KMS-11 (cell line): Measurements from ENCODE around the gene RASAL2.

Experiments used
- H2AFZ ChIP-seq: fragments of 200-600 bp; sonication (generic); 2 replicates; pipeline ENCODE4 v1.6.1; 2016; ENCODE audit warnings: antibody characterized with exemption, mixed run types, low read depth
- H3K27ac ChIP-seq: fragments of 200-600 bp; sonication (generic); 2 replicates; pipeline ENCODE4 v1.6.1; 2016; ENCODE audit warnings: mild to moderate bottlenecking, mixed run types
- H3K27me3 ChIP-seq: fragments of 200-600 bp; sonication (generic); 2 replicates; pipeline ENCODE4 v1.6.1; 2017; ENCODE audit warnings: mild to moderate bottlenecking, low read depth, mixed run types, moderate library complexity; ENCODE audit not compliant: insufficient read depth
- H3K36me3 ChIP-seq: fragments of 200-600 bp; sonication (generic); 2 replicates; pipeline ENCODE4 v1.6.1; 2017; ENCODE audit warnings: mild to moderate bottlenecking, mixed run types; ENCODE audit not compliant: insufficient read depth
- H3K4me1 ChIP-seq: fragments of 200-600 bp; sonication (generic); 2 replicates; pipeline ENCODE4 v1.6.1; 2016; ENCODE audit warnings: mild to moderate bottlenecking, low read depth, mixed run types; ENCODE audit not compliant: poor library complexity, severe bottlenecking
- H3K4me2 ChIP-seq: fragments of 200-600 bp; sonication (generic); 2 replicates; pipeline ENCODE4 v1.7.0; 2016; ENCODE audit warnings: mild to moderate bottlenecking, mixed run types
- H3K4me3 ChIP-seq: fragments of 200-600 bp; sonication (generic); IDR thresholded peaks from 2 replicates; pipeline ENCODE4 v1.6.1; 2017; ENCODE audit warnings: low read depth, low read length, mixed read lengths; ENCODE audit not compliant: insufficient read depth
- H3K79me2 ChIP-seq: fragments of 200-600 bp; sonication (generic); 2 replicates; pipeline ENCODE4 v1.6.1; 2016; ENCODE audit warnings: low read depth, mixed run types; ENCODE audit not compliant: insufficient read depth
- H3K9ac ChIP-seq: fragments of 200-600 bp; sonication (generic); 2 replicates; pipeline ENCODE4 v1.6.1; 2016; ENCODE audit warnings: mild to moderate bottlenecking, mixed run types
- H4K20me1 ChIP-seq: fragments of 200-600 bp; sonication (generic); 2 replicates; pipeline ENCODE4 v1.6.1; 2016; ENCODE audit warnings: mild to moderate bottlenecking, mixed run types; ENCODE audit not compliant: insufficient read depth
- TF ChIP-seq, protein P1 (sequence below): fragments of 200-600 bp; sonication (generic); conservative IDR thresholded peaks from 2 replicates; pipeline ENCODE4 v1.6.1; 2017; ENCODE audit warnings: low read depth, mild to moderate bottlenecking, antibody characterized with exemption, low read length, moderate library complexity, mixed read lengths

RASAL2 gene

DNA sequence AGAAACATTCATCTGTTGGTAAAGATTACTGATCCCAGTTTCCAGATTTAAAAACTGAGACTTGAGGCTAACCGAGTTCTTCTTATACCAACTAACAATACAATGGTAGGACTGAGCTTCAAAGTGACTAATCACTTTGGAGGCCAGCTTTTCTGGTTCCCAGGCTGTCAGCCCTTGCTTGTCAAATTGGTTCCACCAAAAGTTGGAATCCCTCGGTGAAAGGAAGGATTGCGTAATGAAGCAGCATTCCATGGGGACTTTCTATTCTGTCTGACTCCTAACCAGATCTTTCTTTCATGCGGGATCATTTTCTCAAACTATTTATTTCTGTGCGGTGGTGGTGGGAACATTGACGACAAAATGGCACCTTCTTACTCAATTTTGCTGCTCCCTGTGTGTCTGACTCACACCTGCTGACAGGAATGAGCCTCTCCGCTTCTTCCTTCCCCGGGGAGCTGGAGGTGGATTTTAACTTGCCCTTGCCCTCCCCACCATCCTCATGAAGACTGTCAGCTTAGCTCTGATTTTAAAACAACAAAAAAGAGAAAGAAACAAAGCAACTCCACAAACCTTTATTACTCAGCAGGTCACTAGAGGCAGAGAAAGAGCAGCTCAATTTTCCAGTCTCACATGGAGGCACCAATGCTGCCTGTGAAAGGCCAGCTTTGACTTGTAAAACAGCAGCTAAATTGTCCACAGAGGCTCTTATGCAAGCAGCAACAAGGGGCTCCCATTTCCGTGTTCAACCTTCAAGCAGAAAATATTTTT lies 32.9 kb upstream of the RASAL2 start:
- Histone ChIP-seq H3K79me2 (no peaks in the 10 kb centered on the region), H3K4me2 (no peak overlapping the region), H4K20me1 (no peaks in the 10 kb centered on the region), H3K9ac (no peak overlapping the region), H3K4me3 (no peak overlapping the region), H3K27me3 (no peaks in the 10 kb centered on the region), H3K4me1 (no peaks in the 10 kb centered on the region), H2AFZ (no peak overlapping the region), H3K36me3 (no peaks in the 10 kb centered on the region), H3K27ac (no peak overlapping the region)
- TF ChIP-seq, protein P1, sequence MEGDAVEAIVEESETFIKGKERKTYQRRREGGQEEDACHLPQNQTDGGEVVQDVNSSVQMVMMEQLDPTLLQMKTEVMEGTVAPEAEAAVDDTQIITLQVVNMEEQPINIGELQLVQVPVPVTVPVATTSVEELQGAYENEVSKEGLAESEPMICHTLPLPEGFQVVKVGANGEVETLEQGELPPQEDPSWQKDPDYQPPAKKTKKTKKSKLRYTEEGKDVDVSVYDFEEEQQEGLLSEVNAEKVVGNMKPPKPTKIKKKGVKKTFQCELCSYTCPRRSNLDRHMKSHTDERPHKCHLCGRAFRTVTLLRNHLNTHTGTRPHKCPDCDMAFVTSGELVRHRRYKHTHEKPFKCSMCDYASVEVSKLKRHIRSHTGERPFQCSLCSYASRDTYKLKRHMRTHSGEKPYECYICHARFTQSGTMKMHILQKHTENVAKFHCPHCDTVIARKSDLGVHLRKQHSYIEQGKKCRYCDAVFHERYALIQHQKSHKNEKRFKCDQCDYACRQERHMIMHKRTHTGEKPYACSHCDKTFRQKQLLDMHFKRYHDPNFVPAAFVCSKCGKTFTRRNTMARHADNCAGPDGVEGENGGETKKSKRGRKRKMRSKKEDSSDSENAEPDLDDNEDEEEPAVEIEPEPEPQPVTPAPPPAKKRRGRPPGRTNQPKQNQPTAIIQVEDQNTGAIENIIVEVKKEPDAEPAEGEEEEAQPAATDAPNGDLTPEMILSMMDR, result no peak

GRCh38 chr1:178061620-178062019 lies 32.3 kb upstream of the RASAL2 start:
- Histone ChIP-seq H3K36me3 (no peaks in the 10 kb centered on the region), H4K20me1 (no peaks in the 10 kb centered on the region), H3K9ac (no peak overlapping the region), H3K4me3 (no peak overlapping the region), H3K27ac (no peak overlapping the region), H3K4me1 (no peaks in the 10 kb centered on the region), H2AFZ (no peak overlapping the region), H3K4me2 (no peak overlapping the region), H3K79me2 (no peaks in the 10 kb centered on the region), H3K27me3 (no peaks in the 10 kb centered on the region)
- TF ChIP-seq, protein P1, result no peak

DNA sequence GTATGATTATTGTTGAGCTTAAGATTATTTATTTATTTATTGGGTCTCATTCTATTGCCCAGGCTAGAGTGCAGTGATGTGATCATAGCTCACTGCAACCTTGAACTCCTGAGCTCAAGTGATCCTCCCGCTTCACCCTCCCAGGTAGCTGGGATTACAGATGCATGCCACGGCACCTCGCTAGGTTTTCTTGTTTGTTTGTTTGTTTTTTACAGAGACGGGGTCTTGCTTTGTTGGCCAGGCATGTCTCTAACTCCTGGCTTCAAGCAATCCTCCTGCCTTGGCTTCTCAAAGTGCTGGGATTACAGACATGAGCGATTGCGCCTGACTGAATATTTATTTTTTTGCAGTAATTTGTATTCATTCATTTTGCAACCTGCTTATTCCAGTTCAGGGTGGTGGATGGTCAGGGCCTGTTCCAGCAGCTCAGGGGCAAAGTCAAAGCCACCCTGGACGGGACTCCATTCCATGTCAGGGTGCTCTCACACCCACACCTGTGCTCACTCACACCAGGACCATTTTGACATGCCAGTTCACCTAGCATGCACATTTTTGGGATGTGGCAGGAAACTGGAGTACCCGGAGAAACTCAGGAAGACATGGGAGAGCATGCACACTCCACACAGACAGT lies 29.6 kb upstream of the RASAL2 start:
- Histone ChIP-seq H3K4me1 (no peaks in the 10 kb centered on the region), H3K4me2 (no peak overlapping the region), H3K79me2 (no peaks in the 10 kb centered on the region), H3K27ac (no peak overlapping the region), H3K36me3 (no peaks in the 10 kb centered on the region), H3K27me3 (no peaks in the 10 kb centered on the region), H2AFZ (no peak overlapping the region), H3K4me3 (no peak overlapping the region), H4K20me1 (no peaks in the 10 kb centered on the region), H3K9ac (no peak overlapping the region)
- TF ChIP-seq, protein P1, result no peak

DNA sequence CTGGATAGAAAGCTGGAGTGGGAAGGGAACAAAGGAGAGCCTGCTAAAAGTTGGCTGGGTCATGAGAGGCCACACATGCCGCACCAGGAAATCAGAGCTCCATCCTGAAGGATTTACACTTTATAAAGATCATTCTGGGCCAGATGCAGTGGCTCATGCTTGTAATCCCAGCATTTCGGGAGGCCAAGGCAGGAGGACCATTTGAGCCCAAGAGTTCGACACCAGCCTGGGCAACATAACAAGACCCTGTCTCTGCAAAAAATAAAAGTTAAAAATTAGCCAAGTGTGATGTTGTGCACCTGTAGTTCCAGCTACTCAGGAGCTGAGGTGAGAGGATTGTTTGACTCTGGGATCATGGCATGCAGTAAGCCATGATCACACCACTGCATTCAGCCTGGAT lies 28.7 kb upstream of the RASAL2 start:
- Histone ChIP-seq H3K79me2 (no peaks in the 10 kb centered on the region), H3K9ac (no peak overlapping the region), H3K27ac (no peak overlapping the region), H4K20me1 (no peaks in the 10 kb centered on the region), H2AFZ (no peak overlapping the region), H3K4me3 (no peak overlapping the region), H3K4me2 (no peak overlapping the region), H3K27me3 (no peaks in the 10 kb centered on the region), H3K36me3 (no peaks in the 10 kb centered on the region), H3K4me1 (no peaks in the 10 kb centered on the region)
- TF ChIP-seq, protein P1, result no peak
